GM12878 (cell line): ENCODE data around the gene MEGF11.

ENCODE experiments used
- HDAC2 ChIP-seq: fragments of 200-600 bp; sonication (generic); IDR thresholded peaks from 2 replicates; pipeline ENCODE4 v1.6.1; 2017
- NFIC ChIP-seq: IDR thresholded peaks from 2 replicates; pipeline ENCODE4 v1.6.1; 2012; ENCODE audit warnings: low read depth, mild to moderate bottlenecking, inconsistent platforms, low read length, moderate library complexity
- POLR2A ChIP-seq: IDR thresholded peaks from 2 replicates; pipeline ENCODE4 v1.6.1; 2011; ENCODE audit warnings: low read depth, mild to moderate bottlenecking, low read length
- RFX5 ChIP-seq: IDR thresholded peaks from 2 replicates; pipeline ENCODE4 v1.6.1; 2011; ENCODE audit warnings: low read depth, low read length, improper control_type of control experiment
- TF ChIP-seq, protein P1 (sequence below), 3 experiments: IDR thresholded peaks in 2 of 3; conservative IDR thresholded peaks in 1 of 3; 2 replicates each; pipeline ENCODE4 v1.5.1; 2011; ENCODE audit warnings: low read depth in 3 of 3, low read length in 3 of 3, mild to moderate bottlenecking in 3 of 3, control low read depth in 2 of 3, moderate library complexity in 2 of 3, inconsistent platforms in 1 of 3, mixed read lengths in 1 of 3; ENCODE audit not compliant: control insufficient read depth in 2 of 3, insufficient read depth in 1 of 3; ENCODE audit errors: extremely low read depth in 1 of 3

DNA sequence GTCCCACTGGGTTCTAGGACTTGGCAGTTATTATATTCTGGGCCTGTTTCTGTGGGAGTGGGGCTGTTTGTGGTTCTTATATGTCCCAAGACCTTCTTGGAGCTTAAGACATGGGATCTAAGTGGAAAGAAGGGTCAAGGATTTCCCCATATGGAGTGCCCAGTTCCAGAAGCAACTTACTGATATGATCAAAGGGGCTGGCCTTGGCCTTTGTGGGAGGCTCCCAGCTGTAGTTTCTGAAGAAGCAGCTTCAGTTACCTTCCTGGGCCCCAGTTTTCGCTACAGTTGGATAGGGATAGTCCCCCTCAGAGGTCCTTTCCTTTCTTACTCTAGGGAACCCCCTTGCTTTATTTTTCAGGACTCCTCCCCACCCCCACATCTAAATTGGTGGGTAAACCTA lies 328.2 kb downstream of the MEGF11 start:
- TF ChIP-seq, protein P1, sequence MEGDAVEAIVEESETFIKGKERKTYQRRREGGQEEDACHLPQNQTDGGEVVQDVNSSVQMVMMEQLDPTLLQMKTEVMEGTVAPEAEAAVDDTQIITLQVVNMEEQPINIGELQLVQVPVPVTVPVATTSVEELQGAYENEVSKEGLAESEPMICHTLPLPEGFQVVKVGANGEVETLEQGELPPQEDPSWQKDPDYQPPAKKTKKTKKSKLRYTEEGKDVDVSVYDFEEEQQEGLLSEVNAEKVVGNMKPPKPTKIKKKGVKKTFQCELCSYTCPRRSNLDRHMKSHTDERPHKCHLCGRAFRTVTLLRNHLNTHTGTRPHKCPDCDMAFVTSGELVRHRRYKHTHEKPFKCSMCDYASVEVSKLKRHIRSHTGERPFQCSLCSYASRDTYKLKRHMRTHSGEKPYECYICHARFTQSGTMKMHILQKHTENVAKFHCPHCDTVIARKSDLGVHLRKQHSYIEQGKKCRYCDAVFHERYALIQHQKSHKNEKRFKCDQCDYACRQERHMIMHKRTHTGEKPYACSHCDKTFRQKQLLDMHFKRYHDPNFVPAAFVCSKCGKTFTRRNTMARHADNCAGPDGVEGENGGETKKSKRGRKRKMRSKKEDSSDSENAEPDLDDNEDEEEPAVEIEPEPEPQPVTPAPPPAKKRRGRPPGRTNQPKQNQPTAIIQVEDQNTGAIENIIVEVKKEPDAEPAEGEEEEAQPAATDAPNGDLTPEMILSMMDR (IDR thresholded peaks at IDR 0.05 in 2 of 3, conservative IDR thresholded peaks at IDR 0.05 in 1 of 3; ENCODE audit: control insufficient read depth in 2 of 3, extremely low read depth in 1 of 3, insufficient read depth in 1 of 3, low read depth in 3 of 3, low read length in 3 of 3) = no peak
- TF ChIP-seq HDAC2 = no peak
- no peak for TF ChIP-seq POLR2A
- TF ChIP-seq RFX5 = no peak
- TF ChIP-seq NFIC = no peak
